Measurements from ENCODE around the gene TET3.

Gene TET3

GRCh38 chr2:74005786-74006185, 21.1 kb downstream of the TET3 start:
- DNase-seq (ENCODE audit: low read depth): no peak

DNA sequence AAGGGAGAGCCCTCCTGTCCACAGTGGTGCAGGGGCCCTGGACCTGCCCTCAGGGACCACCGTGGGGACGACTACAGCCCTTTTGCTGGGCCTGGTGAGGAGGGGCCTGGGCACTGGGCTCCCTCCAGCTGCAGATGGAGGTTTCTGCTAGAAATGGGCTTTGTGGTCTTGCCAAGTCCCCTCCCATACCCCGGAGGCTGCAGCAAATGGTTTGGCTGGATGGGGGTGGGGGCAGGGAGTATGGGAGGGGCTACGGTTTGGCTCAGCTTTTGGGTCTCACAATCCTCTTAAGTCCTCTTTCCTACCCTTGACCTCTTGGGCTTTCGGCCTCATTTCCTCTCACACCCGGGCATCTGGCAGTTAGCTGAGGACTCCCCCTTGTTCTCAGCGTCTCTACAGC, 21.7 kb downstream of the TET3 start:
- DNase-seq (ENCODE audit: low read depth): no peak

GRCh38 chr2:74007121-74007520, 22.4 kb downstream of the TET3 start:
- no peak for DNase-seq (ENCODE audit: low read depth)

- no peak for DNase-seq (ENCODE audit: low read depth)
Measured at GRCh38 chr2:74007711-74008110, 23.0 kb downstream of the TET3 start.

DNA sequence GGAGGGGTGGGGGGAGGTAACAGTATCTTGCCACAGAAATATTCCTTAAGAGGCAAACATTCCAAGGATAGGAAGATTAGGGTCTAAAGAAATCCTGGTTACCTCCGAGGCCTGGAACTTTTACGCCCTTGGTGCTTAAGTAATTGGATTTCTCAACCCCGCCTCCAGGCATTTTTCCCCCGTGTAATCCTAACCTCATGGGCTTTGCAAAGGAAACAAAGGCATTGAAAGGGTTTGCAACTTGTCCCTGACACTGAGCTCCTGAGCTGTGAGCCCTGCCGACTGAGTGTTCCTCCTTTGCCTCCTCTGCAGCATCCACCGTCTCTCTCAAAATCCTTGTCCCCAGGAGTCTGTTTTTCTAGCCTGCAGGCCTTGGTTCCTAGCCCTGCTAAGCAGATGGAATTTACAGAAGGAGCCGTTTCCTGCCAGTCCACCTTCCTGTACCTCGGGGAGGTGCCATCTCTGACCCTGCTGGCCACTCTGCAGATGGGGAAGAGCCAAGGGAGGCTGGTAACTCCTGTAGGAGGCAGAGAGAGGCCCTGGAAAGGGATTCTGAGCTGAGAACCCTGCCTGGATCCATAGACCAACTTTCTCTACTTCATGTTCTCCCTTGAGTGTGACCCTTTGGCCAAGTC, 24.2 kb downstream of the TET3 start:
- DNase-seq (ENCODE audit: low read depth): no peak

DNA sequence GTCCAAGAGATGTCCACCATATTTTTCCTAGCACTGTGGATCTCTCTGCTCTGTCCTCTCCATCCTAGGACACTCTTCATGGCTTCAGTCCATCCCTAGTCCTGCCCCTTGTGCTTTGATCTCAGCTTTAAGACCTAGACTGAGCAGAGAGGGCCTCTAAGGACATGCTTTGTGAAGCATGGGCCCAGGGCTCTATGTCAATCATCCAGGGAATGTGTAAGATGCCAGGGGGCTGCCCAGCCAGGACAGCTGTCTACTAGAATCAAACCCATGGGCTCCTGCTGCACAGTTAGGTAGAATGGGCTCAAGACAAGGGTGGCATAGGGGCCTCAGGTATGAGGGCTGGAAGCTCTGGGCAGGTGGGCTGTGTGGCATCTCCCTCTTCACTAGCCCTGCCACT, 24.9 kb downstream of the TET3 start:
- DNase-seq (ENCODE audit: low read depth): no peak

DNA sequence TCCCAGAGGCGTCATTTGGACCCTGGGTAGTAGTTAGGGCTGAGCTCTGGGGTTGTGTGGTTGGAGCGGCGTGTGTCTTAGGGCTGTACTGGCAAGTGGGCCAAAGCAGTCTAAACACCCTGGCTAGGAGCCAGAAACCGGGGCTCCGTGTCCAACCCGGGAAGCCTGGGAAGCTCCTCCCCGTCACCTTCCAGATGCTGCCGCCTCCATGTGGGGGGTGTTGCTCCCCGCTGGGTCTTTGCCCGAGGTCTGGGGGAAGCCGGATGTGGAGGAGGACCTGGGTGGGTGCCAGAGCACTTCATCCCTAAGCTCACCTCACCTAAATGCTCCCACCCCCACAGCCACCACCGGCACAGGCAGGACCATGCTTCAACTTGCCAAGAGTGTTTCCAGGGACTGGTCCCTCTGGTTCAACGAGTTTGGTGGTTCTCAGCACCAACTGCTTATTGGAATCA, 25.4 kb downstream of the TET3 start:
- no peak for DNase-seq (ENCODE audit: low read depth)

DNA sequence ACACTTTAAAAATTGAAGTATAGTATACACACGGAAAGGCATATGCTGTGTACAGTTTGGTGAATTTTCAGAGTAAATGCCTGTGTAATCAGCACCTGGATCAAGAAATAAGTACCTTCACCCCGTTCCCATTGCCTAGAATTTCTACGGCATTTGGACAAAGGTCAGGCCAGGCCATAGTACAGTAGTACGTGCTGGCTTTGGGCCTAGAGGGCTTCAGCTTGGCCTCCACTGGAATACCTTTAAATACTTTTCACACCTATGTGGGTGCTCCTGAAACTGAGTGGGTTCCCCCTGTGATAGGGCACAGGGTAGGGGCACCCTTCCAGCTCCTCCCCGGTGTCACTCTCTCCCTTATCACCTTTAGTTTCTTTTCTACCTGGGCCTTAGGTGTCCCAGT, 26.5 kb downstream of the TET3 start:
- DNase-seq (ENCODE audit: low read depth): no peak

DNA sequence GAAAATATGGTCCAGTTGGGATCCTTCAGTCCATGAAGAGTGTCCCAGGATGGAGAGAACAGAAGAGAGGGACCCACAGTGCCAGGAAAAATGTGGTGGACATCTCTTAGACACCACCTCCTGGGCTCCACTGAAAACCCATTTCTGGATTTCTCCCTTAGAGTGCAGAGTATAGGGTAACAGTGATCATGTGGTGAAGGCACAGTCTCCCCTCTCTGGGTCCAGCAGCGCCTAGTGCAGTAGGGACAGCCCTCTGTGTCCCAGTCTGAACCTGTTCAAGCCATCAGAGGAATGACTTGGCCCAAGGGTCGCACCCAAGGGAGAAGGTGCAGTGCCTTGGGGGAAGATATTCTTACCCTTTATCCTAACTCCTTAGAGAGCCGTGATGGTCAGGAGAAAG, 30.1 kb downstream of the TET3 start:
- DNase-seq (ENCODE audit: low read depth): no peak

- no peak for DNase-seq (ENCODE audit: low read depth)
Measured at GRCh38 chr2:74017223-74017622, 32.5 kb downstream of the TET3 start.

DNA sequence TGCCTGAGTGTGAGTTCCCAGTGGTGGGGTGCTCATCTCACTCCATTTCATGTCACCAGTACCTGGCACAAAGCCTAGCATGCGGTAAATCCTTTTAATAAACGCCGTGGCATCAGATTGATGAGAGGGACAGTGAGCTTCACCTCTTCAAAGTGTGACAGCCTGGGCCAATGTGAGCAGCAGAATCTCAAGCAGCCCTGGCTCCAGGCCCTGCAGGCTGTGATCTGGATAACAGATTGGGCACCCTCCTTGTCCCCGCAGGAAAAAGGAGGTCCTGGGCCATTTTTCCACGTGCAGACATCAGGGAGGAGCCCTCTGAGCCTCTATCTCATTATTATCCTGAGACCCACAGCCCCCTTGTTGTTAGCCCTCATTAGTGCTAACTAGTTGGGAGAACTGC, 34.8 kb downstream of the TET3 start:
- DNase-seq (ENCODE audit: low read depth): no peak

GRCh38 chr2:74020702-74021406, 36.1 kb downstream of the TET3 start:
- no peak for DNase-seq (ENCODE audit: low read depth)

- DNase-seq (ENCODE audit: low read depth): no peak
Measured at GRCh38 chr2:74021407-74021755, 36.7 kb downstream of the TET3 start.

GRCh38 chr2:74024216-74024615, 39.5 kb downstream of the TET3 start:
- DNase-seq (ENCODE audit: low read depth): no peak

DNA sequence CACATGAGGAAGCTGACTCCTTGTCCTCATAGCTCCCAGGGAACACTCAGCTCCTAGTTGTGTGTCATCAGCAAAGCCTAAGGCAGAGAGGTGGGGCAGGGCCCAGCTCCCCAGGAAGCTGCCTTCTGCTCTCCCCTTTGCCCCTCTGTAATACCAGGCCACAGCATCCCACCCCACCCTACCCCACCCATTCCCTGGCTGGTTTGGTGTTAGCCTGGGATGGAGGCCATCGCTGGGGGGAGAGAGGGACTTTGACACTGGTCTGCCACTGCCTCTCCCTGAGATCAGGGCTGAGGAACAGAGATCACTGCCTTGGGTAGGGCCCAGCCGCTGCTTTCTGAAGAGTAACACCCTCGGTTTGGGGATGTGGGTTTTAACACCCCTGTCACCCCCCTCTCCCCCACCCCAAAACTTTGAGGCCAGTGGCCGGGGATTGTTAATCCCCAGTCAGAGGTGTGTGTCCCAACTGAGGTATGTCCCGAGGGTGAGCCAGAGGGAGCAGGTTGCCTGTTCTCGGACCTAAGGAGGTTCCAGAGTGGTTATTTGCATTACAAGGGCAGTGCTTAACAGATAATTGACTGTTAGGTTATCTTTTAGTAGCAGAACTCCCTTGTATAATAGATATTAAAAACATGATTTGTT, 41.4 kb downstream of the TET3 start:
- no peak for DNase-seq (ENCODE audit: low read depth)

GRCh38 chr2:74026687-74027241, 42.1 kb downstream of the TET3 start:
- DNase-seq (ENCODE audit: low read depth): no peak

DNA sequence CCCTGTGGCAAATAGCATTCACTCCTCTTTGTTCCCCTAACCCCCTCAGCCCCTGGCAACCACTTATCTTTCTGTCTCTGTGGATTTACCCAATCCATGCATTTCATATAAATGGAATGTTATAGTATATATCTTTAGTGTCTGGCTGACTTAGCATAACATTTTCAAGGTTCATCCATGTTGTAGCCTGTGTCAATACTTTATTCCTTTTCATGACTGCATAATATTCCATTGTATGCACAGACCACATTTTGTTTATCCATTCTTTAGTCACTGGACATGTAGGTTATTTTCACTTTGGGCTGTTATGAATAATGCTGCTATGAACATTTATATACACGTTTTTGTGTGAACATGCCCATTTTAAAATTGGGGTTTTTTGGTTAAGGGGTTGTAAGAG, 42.8 kb downstream of the TET3 start:
- no peak for DNase-seq (ENCODE audit: low read depth)

- DNase-seq (ENCODE audit: low read depth): no peak
Measured at GRCh38 chr2:74028290-74028689, 43.6 kb downstream of the TET3 start.

DNA sequence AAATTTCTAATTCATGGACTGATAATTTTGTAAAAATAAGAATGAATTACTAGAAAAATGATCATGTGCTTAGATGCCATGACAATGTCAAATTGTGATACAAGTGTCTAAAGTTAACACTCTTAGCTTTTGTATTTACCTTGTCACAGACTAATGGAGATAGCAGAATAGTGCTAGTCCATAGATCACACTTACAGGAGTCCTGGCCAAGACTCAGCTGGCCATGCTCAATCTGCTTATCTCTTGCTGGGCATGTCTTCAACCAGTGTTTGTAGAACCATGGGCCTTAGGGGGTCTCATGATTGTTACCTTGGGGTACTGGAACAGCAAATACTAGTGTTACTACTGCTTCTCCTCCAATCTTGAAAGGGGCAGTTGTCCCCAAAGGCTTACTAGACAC, 44.0 kb downstream of the TET3 start:
- DNase-seq (ENCODE audit: low read depth): no peak

- no peak for DNase-seq (ENCODE audit: low read depth)
Measured at GRCh38 chr2:74029714-74030397, 45.1 kb downstream of the TET3 start.

- no peak for DNase-seq (ENCODE audit: low read depth)
Measured at GRCh38 chr2:74031221-74031620, 46.5 kb downstream of the TET3 start.

DNA sequence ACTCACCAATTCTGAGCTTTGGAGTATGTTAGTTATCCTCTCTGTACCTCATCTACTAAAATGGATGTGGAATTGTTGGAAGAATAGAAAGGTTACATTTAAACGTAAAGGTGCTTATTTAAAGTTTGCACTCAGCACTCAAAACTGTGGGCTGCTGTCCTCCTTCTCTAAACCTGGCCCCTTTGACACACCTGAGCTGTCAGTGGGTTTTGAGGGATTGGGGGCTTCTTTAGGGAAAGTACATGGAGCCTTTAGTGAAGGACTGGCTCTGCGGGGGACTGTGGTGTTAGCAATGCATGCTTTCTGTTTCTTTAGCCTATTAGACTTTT, 47.2 kb downstream of the TET3 start:
- DNase-seq (ENCODE audit: low read depth): no peak

- no peak for DNase-seq (ENCODE audit: low read depth)
Measured at GRCh38 chr2:74033375-74033774, 48.7 kb downstream of the TET3 start.
